Transverse colon (tissue), 4 donors: Measurements from ENCODE around the gene FAM241A. TPM values are rescaled to one million over a fixed set of nuclear protein-coding genes. Genes with fewer than 3 reads are reported as not detected.
A peak's percentile ranks its signal among the peaks of the same experiment; 100 is the strongest.

Experiments
- DNase-seq: peaks from one replicate; pipeline ENCODE4 v3.0.0-alpha.2; 2019
- H3K27ac ChIP-seq, 4 donors: fragments of 200-600 bp; sonication (generic); 2 replicates each; pipeline ENCODE4 v1.5.1; 2016 to 2018; ENCODE audit warnings: inconsistent platforms in 4 of 4
- H3K27me3 ChIP-seq: fragments of 200-600 bp; sonication (generic); 2 replicates; pipeline ENCODE4 v1.5.1; 2017; ENCODE audit warnings: inconsistent platforms
- H3K36me3 ChIP-seq, 4 donors: fragments of 200-600 bp; sonication (generic); 2 replicates each; pipeline ENCODE4 v1.5.1; 2017 to 2019; ENCODE audit warnings: inconsistent platforms in 4 of 4
- H3K4me1 ChIP-seq, 4 donors: fragments of 200-600 bp; sonication (generic); 2 replicates each; pipeline ENCODE4 v1.5.1; 2017 to 2020; ENCODE audit warnings: inconsistent platforms in 4 of 4
- H3K4me3 ChIP-seq, 4 donors: fragments of 200-600 bp; sonication (generic); 1 replicate in 1 of 4; 2 replicates in 3 of 4; pipeline versions ENCODE4 v1.5.1 to v1.6.1; 2017 to 2019; ENCODE audit warnings: inconsistent platforms in 4 of 4
- H3K9me3 ChIP-seq, 2 donors: fragments of 200-600 bp; sonication (generic); 2 replicates each; pipeline ENCODE4 v1.5.1; 2017 to 2019; ENCODE audit warnings: inconsistent platforms in 2 of 2
- EP300 ChIP-seq: sonication (generic); formaldehyde crosslinking; IDR thresholded peaks from one replicate; pipeline ENCODE4 v1.6.1; 2017; ENCODE audit warnings: antibody characterized with exemption, low read depth
- POLR2A ChIP-seq: fragments of 450-650 bp; IDR thresholded peaks from one replicate; pipeline ENCODE4 v1.6.1; 2016; ENCODE audit warnings: antibody characterized with exemption, mild to moderate bottlenecking, moderate library complexity
- POLR2AphosphoS5 ChIP-seq, 3 donors: sonication (generic); formaldehyde crosslinking; IDR thresholded peaks; one replicate each; pipeline ENCODE4 v1.6.1; 2016; ENCODE audit warnings: antibody characterized with exemption in 3 of 3
- WGBS, 2 donors: methylation state at CpG; one replicate each; pipeline ENCODE4 v1.1.5; 2018; ENCODE audit warnings: low coverage in 1 of 2; 5-methylcytosine and 5-hydroxymethylcytosine counted together
- in situ Hi-C, 4 donors: fragments of 200-750 bp; cut with MboI; loops; one replicate each; pipeline versions ENCODE4 v1.15.0 to v1.15.1; 2017; ENCODE audit warnings: low sequenced_read_pairs in 3 of 4, low pct_ligation_motif_present in 1 of 4, low pct_unique_long_range_greater_than_20kb in 1 of 4
- intact Hi-C: fragments of 100-400 bp; cut with DNase I; formaldehyde crosslinking; loops from one replicate; pipeline ENCODE4 v1.15.1; 2023; ENCODE audit warnings: low total_unique reads
- total RNA-seq, 4 donors: library from RNA; depleted of rRNA; stranded (reverse); fragments of >200 nt; gene quantifications; one replicate each; pipeline ENCODE4 v1.1.0, GENCODE V29; 2016
- TF ChIP-seq, protein P1 (sequence below), 5 experiments: fragments of 200-600 bp in 3 of 5; fragments of 450-650 bp in 2 of 5; sonication (generic) in 3 of 5; IDR thresholded peaks; 1 replicate in 2 of 5; 2 replicates in 3 of 5; pipeline ENCODE4 v1.5.1; 2016 to 2017; ENCODE audit warnings: antibody characterized with exemption in 5 of 5, inconsistent platforms in 3 of 5, mild to moderate bottlenecking in 2 of 5, moderate library complexity in 1 of 5

Gene FAM241A
- total RNA-seq, 4 donors from 2014 or later = 0.37 to 4.4 (median 1.7) TPM

DNA sequence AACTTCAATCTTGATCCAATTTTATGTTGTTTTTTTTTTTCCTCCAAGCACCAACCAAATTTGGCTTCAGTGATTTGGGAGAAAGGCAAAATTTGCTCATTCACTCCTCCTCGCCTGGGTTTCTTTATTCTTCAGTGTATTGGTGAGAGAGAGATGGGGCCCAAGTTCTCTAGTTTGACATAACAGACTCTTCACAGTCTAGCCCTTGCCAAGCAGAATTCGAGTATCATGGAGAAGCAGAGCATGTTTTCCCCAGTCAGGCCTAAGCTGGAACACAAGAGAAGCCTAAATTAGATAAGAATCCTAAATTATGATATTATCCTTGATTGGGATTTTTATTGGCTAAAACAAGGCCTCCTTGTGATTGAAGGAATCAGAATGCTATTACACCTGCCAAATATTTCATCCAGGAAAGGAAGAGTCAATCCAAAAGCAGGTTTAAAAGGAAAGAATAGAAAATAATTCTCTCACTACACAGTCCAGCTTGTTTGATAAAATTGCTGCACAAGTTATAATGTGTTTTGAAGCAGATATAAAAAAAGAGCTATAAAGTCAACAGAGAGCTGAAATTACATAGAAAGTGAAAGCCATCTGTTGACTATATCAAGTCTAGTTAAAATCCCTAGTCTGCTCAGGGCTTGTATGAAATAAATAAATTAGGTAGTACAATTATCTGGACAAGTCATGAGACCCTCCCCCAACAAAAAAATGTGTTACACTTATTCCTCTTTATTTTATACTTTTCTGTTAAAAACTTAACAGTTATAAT, 39.9 kb upstream of the FAM241A start:
- intact Hi-C loops = no loop called here
- in situ Hi-C loops = loop anchor here in 3 of 4 donors (10.0 to 25.0 kb wide), 3 partner anchors 107 to 132 kb away; partner anchors contain the start of gene AP1AR (in 2 of the 3)

DNA sequence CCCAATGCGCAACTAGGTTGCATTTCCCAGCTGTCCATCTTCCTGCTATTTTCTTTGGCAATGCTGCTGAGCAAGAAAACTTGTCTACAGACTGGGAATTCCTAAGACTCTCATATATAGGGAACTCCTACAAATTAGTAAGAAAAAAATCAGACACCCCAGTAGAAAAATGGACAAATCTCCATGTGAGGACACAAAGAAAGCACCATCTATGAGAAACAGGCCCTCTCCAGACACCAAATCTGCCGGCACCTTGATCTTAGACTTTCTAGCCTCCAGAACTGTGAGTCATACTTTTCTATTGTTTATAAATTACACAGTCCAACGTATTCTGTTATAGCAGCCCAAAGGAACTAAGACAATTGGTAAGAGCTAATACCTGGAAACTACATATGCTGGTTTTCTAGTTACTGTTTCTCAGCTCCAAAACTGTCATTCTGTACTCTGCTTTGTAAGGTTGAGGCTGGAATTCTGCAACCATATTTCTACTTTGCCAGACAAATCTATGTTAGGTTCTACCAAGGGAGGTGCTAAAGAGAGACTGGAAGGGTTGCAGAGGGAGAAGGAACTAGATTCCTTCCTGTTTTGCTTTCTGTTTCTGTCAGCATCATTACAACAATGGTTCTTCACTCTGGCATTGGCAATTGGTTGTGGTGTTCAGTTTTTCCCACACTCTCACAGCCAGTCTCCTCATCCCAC, 35.7 kb upstream of the FAM241A start:
- TF ChIP-seq POLR2A (no peak), POLR2AphosphoS5 (IDR thresholded peaks at IDR 0.05) (no peak)
- TF ChIP-seq, protein P1, sequence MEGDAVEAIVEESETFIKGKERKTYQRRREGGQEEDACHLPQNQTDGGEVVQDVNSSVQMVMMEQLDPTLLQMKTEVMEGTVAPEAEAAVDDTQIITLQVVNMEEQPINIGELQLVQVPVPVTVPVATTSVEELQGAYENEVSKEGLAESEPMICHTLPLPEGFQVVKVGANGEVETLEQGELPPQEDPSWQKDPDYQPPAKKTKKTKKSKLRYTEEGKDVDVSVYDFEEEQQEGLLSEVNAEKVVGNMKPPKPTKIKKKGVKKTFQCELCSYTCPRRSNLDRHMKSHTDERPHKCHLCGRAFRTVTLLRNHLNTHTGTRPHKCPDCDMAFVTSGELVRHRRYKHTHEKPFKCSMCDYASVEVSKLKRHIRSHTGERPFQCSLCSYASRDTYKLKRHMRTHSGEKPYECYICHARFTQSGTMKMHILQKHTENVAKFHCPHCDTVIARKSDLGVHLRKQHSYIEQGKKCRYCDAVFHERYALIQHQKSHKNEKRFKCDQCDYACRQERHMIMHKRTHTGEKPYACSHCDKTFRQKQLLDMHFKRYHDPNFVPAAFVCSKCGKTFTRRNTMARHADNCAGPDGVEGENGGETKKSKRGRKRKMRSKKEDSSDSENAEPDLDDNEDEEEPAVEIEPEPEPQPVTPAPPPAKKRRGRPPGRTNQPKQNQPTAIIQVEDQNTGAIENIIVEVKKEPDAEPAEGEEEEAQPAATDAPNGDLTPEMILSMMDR (IDR thresholded peaks at IDR 0.05) = no peak
- no peak overlapping the region for H3K4me3 ChIP-seq
- no peaks in the 10 kb centered on the region for H3K36me3 ChIP-seq
- H3K27ac ChIP-seq = peak overlapping the region in 2 of 4 donors; percentile 2 to 4
- no peak for DNase-seq
- intact Hi-C loops (no loop called here), in situ Hi-C loops (loop anchor here in 3 of 4 donors (10.0 to 25.0 kb wide), 3 partner anchors 103 to 128 kb away; partner anchors contain the start of gene AP1AR (in 2 of the 3))
- H3K4me1 ChIP-seq = peaks cover 0 to 32% (median 12%) of the 10 kb centered on the region in 4 donors
- 44 to 47% methylated on average over 3 of the region's 3 CpGs for WGBS, 2 donors
- H3K9me3 ChIP-seq = no peaks in the 10 kb centered on the region
- no peaks in the 10 kb centered on the region for H3K27me3 ChIP-seq

More for the DNA sequence above, 39.9 kb upstream of the FAM241A start:
- Histone ChIP-seq H3K4me3 (no peak overlapping the region), H3K4me1 (peaks cover 0 to 15% (median 4%) of the 10 kb centered on the region in 4 donors), H3K27me3 (no peaks in the 10 kb centered on the region), H3K27ac (no peak overlapping the region), H3K9me3 (no peaks in the 10 kb centered on the region), H3K36me3 (no peaks in the 10 kb centered on the region)
- TF ChIP-seq, protein P1 (IDR thresholded peaks at IDR 0.05) = no peak
- TF ChIP-seq POLR2A = no peak
- no peak for TF ChIP-seq EP300
- TF ChIP-seq POLR2AphosphoS5 (IDR thresholded peaks at IDR 0.05) = no peak
- WGBS, 2 donors = 60 to 63% methylated on average over 2 of the region's 2 CpGs
- DNase-seq = no peak

DNA sequence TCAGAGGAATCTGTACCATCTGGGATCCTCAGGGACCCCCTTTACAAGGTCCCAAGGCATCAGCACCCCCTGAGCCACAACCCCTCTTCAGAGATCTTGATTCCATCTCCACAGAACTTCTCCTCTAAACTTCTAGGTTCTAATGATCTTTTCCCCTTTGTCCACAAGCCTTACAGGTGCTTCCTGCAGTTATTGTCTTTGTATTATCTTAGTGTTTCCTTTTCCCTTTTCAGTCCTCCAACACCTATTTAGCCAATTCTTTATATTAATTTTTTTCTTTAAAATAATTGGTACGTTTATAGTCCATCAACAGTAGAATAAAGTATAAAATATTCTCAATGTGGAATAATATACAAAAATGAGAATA, 35.2 kb upstream of the FAM241A start:
- Histone ChIP-seq H3K27ac (peak overlapping the region in 1 of 4 donors; percentile 4), H3K9me3 (no peaks in the 10 kb centered on the region)

More for the DNA sequence above, 35.2 kb upstream of the FAM241A start:
- TF ChIP-seq, protein P1 (IDR thresholded peaks at IDR 0.05) = no peak
- no peak for TF ChIP-seq EP300
- no peak for TF ChIP-seq POLR2AphosphoS5 (IDR thresholded peaks at IDR 0.05)
- TF ChIP-seq POLR2A = no peak
- Histone ChIP-seq H3K27me3 (no peaks in the 10 kb centered on the region), H3K4me3 (no peak overlapping the region), H3K36me3 (no peaks in the 10 kb centered on the region), H3K4me1 (peaks cover 0 to 32% (median 12%) of the 10 kb centered on the region in 4 donors)
- WGBS, 2 donors = 72 to 84% methylated on average over 1 of the region's 1 CpG
- in situ Hi-C loops (loop anchor here in 2 of 4 donors (25.0 kb wide), 2 partner anchors 102 to 127 kb away; partner anchors contain the start of gene AP1AR (in 1 of the 2)), intact Hi-C loops (no loop called here)
- DNase-seq = no peak
